ENCODE measurements around the gene CDC42BPB. TPM values are rescaled to one million over a fixed set of nuclear protein-coding genes. Genes with fewer than 3 reads are reported as not detected.

Gene CDC42BPB
- polyA plus RNA-seq, 3 donors from 2014 or later: not detected

GRCh38 chr14:103003351-103003615 lies 54.1 kb downstream of the CDC42BPB start:
- no peaks in the 10 kb centered on the region for H3K9me3 Mint-ChIP-seq
- H3K4me1 Mint-ChIP-seq: no peaks in the 10 kb centered on the region
- no peak overlapping the region for H3K27ac Mint-ChIP-seq
- H3K36me3 Mint-ChIP-seq: no peaks in the 10 kb centered on the region
- no peak overlapping the region for H3K4me3 Mint-ChIP-seq
- H3K27me3 Mint-ChIP-seq (ENCODE audit: low read depth in 3 of 3): peaks cover 0 to 7% (median 7%) of the 10 kb centered on the region in 3 donors
- DNase-seq: no peak

DNA sequence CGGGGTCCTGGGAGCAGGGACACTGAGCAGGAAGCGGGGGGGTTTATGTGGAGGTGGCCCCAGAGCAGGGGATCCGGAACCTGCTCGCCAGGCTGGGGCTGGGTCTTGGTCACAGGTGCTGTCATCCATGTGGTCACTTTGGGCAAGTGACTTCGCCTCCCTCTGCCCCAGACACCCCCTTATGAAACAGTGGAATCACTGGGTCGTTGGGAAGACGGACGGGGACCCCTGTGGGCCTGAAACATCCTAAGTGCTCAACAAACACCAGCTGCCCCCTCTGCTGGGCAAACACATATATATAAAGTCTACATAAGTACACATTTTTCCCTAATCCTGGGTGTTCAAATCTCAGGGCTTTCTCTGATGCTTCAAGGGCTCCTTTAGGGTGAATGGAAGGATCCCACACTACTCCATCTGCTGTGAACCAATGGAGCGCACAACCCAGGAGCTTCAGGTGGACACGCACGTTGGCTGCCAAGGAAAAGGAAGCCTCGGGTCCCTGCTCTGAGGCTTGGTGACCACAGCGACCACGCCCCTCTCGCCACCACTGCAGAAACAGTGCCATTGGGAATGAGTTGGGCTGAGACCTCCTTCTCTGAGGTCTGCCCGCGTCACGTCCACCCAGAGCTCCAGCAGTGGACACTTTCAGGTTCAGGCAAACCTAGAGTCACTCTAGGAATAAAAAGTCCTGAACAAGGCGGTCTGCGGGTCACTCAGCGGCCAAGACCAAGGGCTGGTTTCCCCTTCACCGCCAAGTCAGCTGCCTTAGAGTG lies 54.6 kb downstream of the CDC42BPB start:
- Mint-ChIP-seq H3K4me3 (no peak overlapping the region), H3K36me3 (no peaks in the 10 kb centered on the region), H3K9me3 (no peaks in the 10 kb centered on the region), H3K27ac (no peak overlapping the region), H3K27me3 (ENCODE audit: low read depth in 3 of 3) (peaks cover 0 to 7% (median 6%) of the 10 kb centered on the region in 3 donors), H3K4me1 (no peaks in the 10 kb centered on the region)
- DNase-seq: no peak

DNA sequence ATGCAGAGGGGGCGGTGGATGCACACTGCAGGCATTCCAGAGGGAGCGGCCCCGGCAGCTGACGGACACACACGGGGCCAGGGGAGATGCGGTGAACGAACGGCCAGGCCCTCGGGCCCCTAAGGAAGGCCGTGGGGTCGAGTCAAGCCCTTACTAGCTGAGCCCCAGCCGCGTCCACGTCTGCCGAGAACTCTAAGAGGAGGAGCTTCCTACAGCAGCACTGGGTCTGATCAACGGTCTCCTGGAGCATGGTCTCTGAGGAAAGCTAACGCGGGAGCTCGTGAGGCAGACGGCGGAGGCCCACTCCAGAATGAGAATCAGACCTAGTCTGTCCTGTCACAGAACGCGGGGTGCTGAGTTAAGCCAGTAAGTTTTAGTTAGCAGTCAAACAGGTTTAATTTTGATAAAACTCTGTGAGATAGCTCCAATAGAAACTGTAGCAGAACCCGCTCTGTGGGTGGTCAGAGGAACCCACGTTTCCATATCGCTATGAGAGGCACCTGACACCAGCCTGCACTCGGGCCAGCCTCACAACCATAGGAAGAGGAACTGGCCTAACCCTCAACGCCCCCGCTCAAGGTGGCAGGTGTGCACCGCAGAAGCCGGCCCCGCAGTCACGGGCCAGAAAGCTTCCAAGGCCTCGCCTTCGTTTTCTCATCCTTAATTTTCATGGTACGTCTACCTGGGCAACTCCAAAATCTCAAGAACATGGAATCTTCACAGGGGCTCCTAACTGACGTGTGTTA lies 55.5 kb downstream of the CDC42BPB start:
- Mint-ChIP-seq H3K27ac (no peak overlapping the region), H3K4me1 (no peaks in the 10 kb centered on the region), H3K27me3 (ENCODE audit: low read depth in 3 of 3) (peaks cover 0 to 4% (median 3%) of the 10 kb centered on the region in 3 donors), H3K36me3 (no peaks in the 10 kb centered on the region), H3K4me3 (no peak overlapping the region), H3K9me3 (no peaks in the 10 kb centered on the region)
- DNase-seq: no peak

- no peaks in the 10 kb centered on the region for H3K4me1 Mint-ChIP-seq
- H3K36me3 Mint-ChIP-seq: no peaks in the 10 kb centered on the region
- no peak for DNase-seq
- H3K4me3 Mint-ChIP-seq: no peak overlapping the region
- H3K27me3 Mint-ChIP-seq (ENCODE audit: low read depth in 3 of 3): peaks cover 0 to 4% (median 3%) of the 10 kb centered on the region in 3 donors
- H3K27ac Mint-ChIP-seq: no peak overlapping the region
- no peaks in the 10 kb centered on the region for H3K9me3 Mint-ChIP-seq
Measured at GRCh38 chr14:103001226-103001625, 56.1 kb downstream of the CDC42BPB start.

- Mint-ChIP-seq H3K27me3 (ENCODE audit: low read depth in 3 of 3) (peaks cover 0 to 4% (median 3%) of the 10 kb centered on the region in 3 donors), H3K9me3 (no peaks in the 10 kb centered on the region), H3K36me3 (no peaks in the 10 kb centered on the region), H3K27ac (no peak overlapping the region), H3K4me1 (no peaks in the 10 kb centered on the region), H3K4me3 (no peak overlapping the region)
- DNase-seq: no peak
Measured at GRCh38 chr14:103000291-103000921, 56.9 kb downstream of the CDC42BPB start.

DNA sequence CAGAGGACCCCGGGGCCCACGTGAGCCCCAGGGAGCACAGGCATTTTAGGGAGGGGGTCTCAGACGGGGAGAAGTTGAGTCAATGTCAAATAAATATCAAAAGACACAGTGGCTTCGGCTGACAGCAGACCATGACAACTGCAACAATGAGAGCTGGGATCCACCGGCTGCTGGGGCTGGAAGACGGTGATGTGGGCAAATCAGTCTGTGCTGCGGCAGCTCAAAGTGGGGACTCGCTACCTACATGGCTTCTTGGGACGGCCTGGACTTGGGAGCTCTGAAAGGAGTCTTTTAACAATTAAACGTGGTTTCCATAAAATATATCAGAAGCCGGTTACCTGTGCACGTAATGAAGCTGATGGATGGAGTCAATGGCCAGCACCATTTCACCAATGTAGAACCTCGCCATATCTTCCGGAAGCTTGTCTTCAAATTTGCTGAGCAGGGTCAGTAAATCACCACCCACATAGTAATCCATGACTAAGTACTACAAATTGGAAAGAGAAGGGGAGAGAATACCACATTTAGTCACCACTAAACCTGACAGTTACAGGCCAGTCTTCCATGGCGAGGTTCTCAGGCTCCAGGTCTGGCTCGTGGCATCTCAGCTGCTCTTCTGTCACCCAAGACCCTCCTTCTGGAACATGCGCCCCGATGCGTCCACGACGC lies 58.0 kb downstream of the CDC42BPB start:
- Mint-ChIP-seq H3K9me3 (no peaks in the 10 kb centered on the region), H3K36me3 (no peaks in the 10 kb centered on the region), H3K27me3 (ENCODE audit: low read depth in 3 of 3) (peaks cover 0 to 6% (median 0%) of the 10 kb centered on the region in 3 donors), H3K4me3 (no peak overlapping the region), H3K4me1 (no peaks in the 10 kb centered on the region), H3K27ac (no peak overlapping the region)
- no peak for DNase-seq

GRCh38 chr14:102998393-102998792 lies 59.0 kb downstream of the CDC42BPB start:
- H3K27me3 Mint-ChIP-seq (ENCODE audit: low read depth in 3 of 3): peaks cover 0 to 4% (median 2%) of the 10 kb centered on the region in 3 donors
- no peaks in the 10 kb centered on the region for H3K9me3 Mint-ChIP-seq
- no peaks in the 10 kb centered on the region for H3K4me1 Mint-ChIP-seq
- H3K4me3 Mint-ChIP-seq: no peak overlapping the region
- DNase-seq: no peak
- H3K36me3 Mint-ChIP-seq: no peaks in the 10 kb centered on the region
- no peak overlapping the region for H3K27ac Mint-ChIP-seq

GRCh38 chr14:102996941-102997340 lies 60.4 kb downstream of the CDC42BPB start:
- no peaks in the 10 kb centered on the region for H3K36me3 Mint-ChIP-seq
- no peak for DNase-seq
- no peak overlapping the region for H3K4me3 Mint-ChIP-seq
- H3K4me1 Mint-ChIP-seq: no peaks in the 10 kb centered on the region
- H3K9me3 Mint-ChIP-seq: no peaks in the 10 kb centered on the region
- H3K27me3 Mint-ChIP-seq (ENCODE audit: low read depth in 3 of 3): peaks cover 0 to 2% (median 2%) of the 10 kb centered on the region in 3 donors
- H3K27ac Mint-ChIP-seq: no peak overlapping the region

DNA sequence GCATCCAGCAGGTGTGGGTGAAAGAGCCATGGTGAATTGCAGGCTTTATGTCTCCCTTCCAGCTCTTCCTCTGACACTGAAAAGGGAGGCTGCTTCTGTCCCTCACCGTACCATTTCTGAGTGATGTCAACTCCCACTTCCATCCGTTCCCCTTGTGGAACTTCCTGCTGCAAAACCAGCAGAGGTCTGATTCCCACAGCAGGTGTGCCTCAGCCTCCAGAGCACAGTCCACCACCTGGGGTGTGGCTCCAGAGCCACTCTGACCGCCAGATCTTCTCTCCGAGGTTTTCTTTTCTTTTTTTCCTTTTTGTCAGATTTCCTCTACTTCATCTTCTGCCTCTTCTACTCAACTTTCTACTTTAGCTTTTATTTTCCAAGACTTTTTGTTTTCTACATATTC lies 62.7 kb downstream of the CDC42BPB start:
- Mint-ChIP-seq H3K27me3 (ENCODE audit: low read depth in 3 of 3) (peaks cover 0 to 4% (median 2%) of the 10 kb centered on the region in 3 donors), H3K4me3 (no peak overlapping the region), H3K27ac (no peak overlapping the region)

DNA sequence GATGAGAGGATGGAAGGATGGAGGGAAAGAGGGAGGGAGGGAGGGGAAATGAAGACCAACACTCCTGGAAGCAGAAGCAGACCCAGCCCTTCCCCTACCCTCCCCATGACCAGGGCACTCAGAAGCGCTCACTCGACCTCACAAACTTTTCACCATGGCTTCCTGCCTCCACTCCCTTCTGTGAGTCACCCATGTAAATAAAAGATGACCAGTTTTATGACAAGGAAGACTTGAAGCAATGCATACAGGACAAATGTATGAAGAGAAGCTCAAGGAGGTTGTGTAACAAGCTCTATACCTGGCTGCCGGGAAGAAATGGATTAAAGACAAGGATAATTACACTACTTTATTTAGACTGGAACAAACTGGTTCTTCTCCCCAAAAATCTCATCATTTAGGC lies 63.8 kb downstream of the CDC42BPB start:
- Mint-ChIP-seq H3K27me3 (ENCODE audit: low read depth in 3 of 3) (peaks cover 0 to 4% (median 2%) of the 10 kb centered on the region in 3 donors), H3K36me3 (peaks cover 0 to 2% (median under 1%) of the 10 kb centered on the region in 3 donors), H3K4me3 (no peak overlapping the region), H3K9me3 (peaks cover 0 to 3% (median under 1%) of the 10 kb centered on the region in 6 donors), H3K27ac (no peak overlapping the region), H3K4me1 (no peaks in the 10 kb centered on the region)
- DNase-seq: no peak

More for the DNA sequence above, 62.7 kb downstream of the CDC42BPB start:
- no peaks in the 10 kb centered on the region for H3K9me3 Mint-ChIP-seq
- no peak for DNase-seq
- H3K4me1 Mint-ChIP-seq: no peaks in the 10 kb centered on the region
- no peaks in the 10 kb centered on the region for H3K36me3 Mint-ChIP-seq

GRCh38 chr14:102991376-102991775 lies 66.0 kb downstream of the CDC42BPB start:
- Mint-ChIP-seq H3K27ac (no peak overlapping the region), H3K4me1 (no peaks in the 10 kb centered on the region), H3K4me3 (no peak overlapping the region), H3K9me3 (peaks cover 4 to 17% (median 12%) of the 10 kb centered on the region in 6 donors), H3K36me3 (peaks cover 5 to 15% (median 9%) of the 10 kb centered on the region in 3 donors), H3K27me3 (ENCODE audit: low read depth in 3 of 3) (peaks cover 0 to 4% (median 2%) of the 10 kb centered on the region in 3 donors)
- DNase-seq: no peak

DNA sequence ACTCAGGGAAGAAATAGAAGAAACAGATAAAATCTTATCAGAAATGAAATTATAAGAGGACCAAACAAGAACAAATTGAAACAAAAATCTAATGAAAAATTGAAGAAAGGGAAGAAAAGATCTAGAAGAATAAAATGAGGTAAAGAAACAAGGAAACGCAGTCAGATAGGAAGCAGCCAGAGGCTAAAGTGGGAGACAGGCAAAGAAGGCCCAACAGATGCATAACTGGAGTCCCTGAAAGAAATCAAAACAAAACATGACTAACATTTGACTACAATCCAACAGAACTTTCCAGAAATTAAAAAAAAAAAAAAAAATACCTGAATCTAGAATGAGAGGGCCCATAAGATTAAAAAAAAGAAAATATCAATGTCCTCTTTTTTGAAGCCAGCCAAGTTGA lies 69.3 kb downstream of the CDC42BPB start:
- Mint-ChIP-seq H3K9me3 (peaks cover 4 to 17% (median 12%) of the 10 kb centered on the region in 6 donors), H3K36me3 (peaks cover 5 to 15% (median 9%) of the 10 kb centered on the region in 3 donors), H3K4me1 (no peaks in the 10 kb centered on the region), H3K4me3 (peak overlapping the region in 1 of 5 donors; percentile 10), H3K27me3 (ENCODE audit: low read depth in 3 of 3) (peaks cover 0 to 5% (median 4%) of the 10 kb centered on the region in 3 donors), H3K27ac (no peak overlapping the region)
- DNase-seq: no peak

DNA sequence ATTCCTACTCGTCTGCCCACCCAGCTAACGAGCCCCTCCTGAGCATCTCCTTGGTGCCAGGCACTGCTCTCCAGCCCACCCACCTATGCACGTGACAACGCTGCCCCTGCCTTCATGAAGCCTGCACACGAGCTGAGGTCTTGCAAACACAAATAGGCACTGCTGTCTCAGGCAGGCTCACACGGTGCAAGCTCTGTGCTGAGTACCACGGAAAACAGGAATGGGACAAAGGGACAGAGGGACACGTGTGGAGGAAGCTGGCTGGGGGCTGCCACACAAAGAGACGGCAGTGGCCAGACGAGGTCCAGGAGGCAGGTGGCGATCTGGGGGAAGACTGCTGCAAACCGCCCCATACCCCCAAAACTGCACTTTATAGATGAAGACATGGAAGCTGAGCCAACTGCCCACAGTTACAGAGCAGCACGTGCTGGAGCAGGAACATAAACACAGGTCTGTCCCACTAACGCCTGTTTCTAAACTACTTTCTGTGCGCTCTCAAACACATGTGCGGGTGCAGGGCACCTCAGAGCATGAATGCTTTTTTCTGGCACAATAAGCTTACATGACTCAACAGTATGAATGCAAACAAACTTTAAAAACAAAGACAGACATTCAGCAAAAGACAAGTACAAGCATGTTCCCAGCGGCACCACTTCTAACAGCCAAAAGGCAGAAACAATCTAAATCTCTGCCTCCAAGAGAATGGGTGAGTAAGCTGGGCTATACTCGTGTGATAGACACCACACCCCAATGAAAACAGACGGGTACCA lies 70.4 kb downstream of the CDC42BPB start:
- Mint-ChIP-seq H3K4me3 (no peak overlapping the region), H3K9me3 (peaks cover 4 to 17% (median 12%) of the 10 kb centered on the region in 6 donors), H3K27ac (no peak overlapping the region), H3K27me3 (ENCODE audit: low read depth in 3 of 3) (peaks cover 0 to 5% (median 4%) of the 10 kb centered on the region in 3 donors), H3K4me1 (no peaks in the 10 kb centered on the region), H3K36me3 (peaks cover 5 to 15% (median 9%) of the 10 kb centered on the region in 3 donors)
- no peak for DNase-seq
